Loucy (cell line): ENCODE results near the gene SGSM2.

Experiments used
- H2AFZ ChIP-seq: fragments of 200-600 bp; sonication (generic); 2 replicates; pipeline ENCODE4 v1.6.0; 2016; ENCODE audit warnings: antibody characterized with exemption, mild to moderate bottlenecking, low read length, moderate library complexity
- H3F3A ChIP-seq: fragments of 200-600 bp; 2 replicates; pipeline ENCODE4 v1.6.0; 2016; ENCODE audit warnings: antibody characterized with exemption, low read depth, mild to moderate bottlenecking
- H3K27me3 ChIP-seq: fragments of 200-600 bp; sonication (generic); 2 replicates; pipeline ENCODE4 v1.6.1; 2014; ENCODE audit warnings: low read length, mild to moderate bottlenecking; ENCODE audit not compliant: insufficient read depth, poor library complexity, severe bottlenecking
- H3K36me3 ChIP-seq: fragments of 200-600 bp; sonication (generic); 2 replicates; pipeline ENCODE4 v1.6.1; 2016; ENCODE audit warnings: low read length; ENCODE audit not compliant: insufficient read depth
- H3K4me1 ChIP-seq: fragments of 200-600 bp; sonication (generic); 2 replicates; pipeline ENCODE4 v1.5.1; 2014; ENCODE audit warnings: low read length, mild to moderate bottlenecking; ENCODE audit not compliant: insufficient read depth, poor library complexity, severe bottlenecking
- H3K4me2 ChIP-seq: fragments of 200-600 bp; sonication (generic); 2 replicates; pipeline ENCODE4 v1.6.0; 2014; ENCODE audit warnings: antibody characterized with exemption, low read length, low read depth, mild to moderate bottlenecking; ENCODE audit not compliant: poor library complexity, severe bottlenecking
- H3K4me3 ChIP-seq: fragments of 200-600 bp; sonication (generic); 2 replicates; pipeline ENCODE4 v1.5.1; 2014; ENCODE audit warnings: low read length, mild to moderate bottlenecking, mixed read lengths; ENCODE audit not compliant: poor library complexity, severe bottlenecking
- H3K79me2 ChIP-seq: fragments of 200-600 bp; sonication (generic); 2 replicates; pipeline ENCODE4 v1.6.1; 2014; ENCODE audit warnings: low read length; ENCODE audit not compliant: insufficient read depth
- H3K9ac ChIP-seq: fragments of 200-600 bp; sonication (generic); 2 replicates; pipeline ENCODE4 v1.6.0; 2014; ENCODE audit warnings: mild to moderate bottlenecking, low read depth, low read length, moderate library complexity; ENCODE audit not compliant: poor library complexity, severe bottlenecking
- H3K9me2 ChIP-seq: fragments of 200-600 bp; sonication (generic); replicated peaks from 2 replicates; pipeline ENCODE4 v1.6.1; 2016; ENCODE audit warnings: low read depth, low read length, mixed read lengths
- H3K9me3 ChIP-seq: fragments of 200-600 bp; sonication (generic); 2 replicates; pipeline ENCODE4 v1.6.1; 2014; ENCODE audit warnings: mild to moderate bottlenecking, antibody characterized with exemption, low read length, low read depth; ENCODE audit not compliant: insufficient read depth
- H4K20me1 ChIP-seq: fragments of 200-600 bp; sonication (generic); 2 replicates; pipeline ENCODE4 v1.6.0; 2014; ENCODE audit warnings: antibody characterized with exemption, low read length, mild to moderate bottlenecking; ENCODE audit not compliant: insufficient read depth, poor library complexity, severe bottlenecking
- EZH2phosphoT487 ChIP-seq: fragments of 200-600 bp; IDR thresholded peaks from 2 replicates; pipeline ENCODE4 v1.6.1; 2018; ENCODE audit warnings: antibody characterized with exemption, mild to moderate bottlenecking, moderate library complexity, borderline replicate concordance
- TF ChIP-seq, protein P1 (sequence below): fragments of 200-600 bp; sonication (generic); conservative IDR thresholded peaks from 2 replicates; pipeline ENCODE4 v1.5.1; 2014; ENCODE audit warnings: mild to moderate bottlenecking, antibody characterized with exemption, low read length

Gene SGSM2

DNA sequence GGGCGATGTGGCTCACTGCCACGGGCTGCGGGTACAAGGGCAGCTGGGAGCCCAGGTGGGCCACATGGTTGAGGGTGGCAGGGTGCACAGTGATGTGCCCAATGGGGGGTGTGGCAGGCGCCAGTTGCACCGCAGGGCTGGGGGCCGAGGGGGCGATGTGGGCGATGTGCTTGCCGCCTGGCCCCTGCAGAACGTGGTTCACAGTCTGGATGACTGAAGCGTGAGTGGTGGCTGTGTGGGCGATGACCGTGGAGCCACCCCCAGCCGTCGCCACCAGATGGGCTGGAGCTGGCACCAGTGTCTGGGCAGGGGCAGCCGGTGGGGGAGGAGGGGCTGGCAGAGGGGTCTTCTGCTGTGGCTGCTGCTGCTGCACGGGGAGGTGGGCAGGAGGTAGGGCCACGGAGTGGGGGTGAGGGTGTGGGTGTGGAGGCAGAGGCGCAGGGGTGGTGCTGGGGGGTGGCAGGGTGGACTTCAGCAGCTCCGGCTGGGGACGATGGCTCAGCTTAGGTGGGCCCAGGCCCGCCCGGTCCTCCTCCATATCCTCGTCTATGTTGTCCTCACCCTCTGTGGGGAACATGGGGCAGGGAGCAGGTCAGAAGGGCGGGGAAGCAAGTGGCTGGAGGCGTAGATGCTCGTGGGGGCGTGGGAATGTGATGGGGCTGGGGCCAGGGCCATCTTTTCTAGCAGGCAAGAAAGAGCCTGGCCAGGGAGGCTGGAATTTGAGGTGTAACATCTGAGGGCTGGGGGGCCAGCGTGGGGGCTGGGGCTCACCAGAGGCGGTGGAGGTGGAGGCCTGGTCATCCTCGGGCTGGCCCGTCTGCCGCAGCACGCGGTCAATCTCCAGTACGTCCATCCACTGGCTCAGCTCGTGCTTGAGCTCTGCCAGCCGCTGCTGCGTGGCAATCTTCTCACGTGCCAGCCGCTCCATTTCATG lies 50.1 kb downstream of the SGSM2 start:
- Histone ChIP-seq H3K4me2 (no peak overlapping the region), H3K36me3 (peaks cover 14% of the 10 kb centered on the region; the same call in 1 of the 2 replicates), H3K9ac (no peak overlapping the region), H3K27me3 (no peaks in the 10 kb centered on the region), H3K9me3 (no peaks in the 10 kb centered on the region), H3K9me2 (no peaks in the 10 kb centered on the region), H3K79me2 (peaks cover 20% of the 10 kb centered on the region; the same call in 1 of the 2 replicates), H3K4me3 (no peak overlapping the region), H4K20me1 (peaks cover 19% of the 10 kb centered on the region), H3K4me1 (peaks cover 12% of the 10 kb centered on the region), H2AFZ (no peak overlapping the region), H3F3A (no peaks in the 10 kb centered on the region)
- TF ChIP-seq, protein P1, sequence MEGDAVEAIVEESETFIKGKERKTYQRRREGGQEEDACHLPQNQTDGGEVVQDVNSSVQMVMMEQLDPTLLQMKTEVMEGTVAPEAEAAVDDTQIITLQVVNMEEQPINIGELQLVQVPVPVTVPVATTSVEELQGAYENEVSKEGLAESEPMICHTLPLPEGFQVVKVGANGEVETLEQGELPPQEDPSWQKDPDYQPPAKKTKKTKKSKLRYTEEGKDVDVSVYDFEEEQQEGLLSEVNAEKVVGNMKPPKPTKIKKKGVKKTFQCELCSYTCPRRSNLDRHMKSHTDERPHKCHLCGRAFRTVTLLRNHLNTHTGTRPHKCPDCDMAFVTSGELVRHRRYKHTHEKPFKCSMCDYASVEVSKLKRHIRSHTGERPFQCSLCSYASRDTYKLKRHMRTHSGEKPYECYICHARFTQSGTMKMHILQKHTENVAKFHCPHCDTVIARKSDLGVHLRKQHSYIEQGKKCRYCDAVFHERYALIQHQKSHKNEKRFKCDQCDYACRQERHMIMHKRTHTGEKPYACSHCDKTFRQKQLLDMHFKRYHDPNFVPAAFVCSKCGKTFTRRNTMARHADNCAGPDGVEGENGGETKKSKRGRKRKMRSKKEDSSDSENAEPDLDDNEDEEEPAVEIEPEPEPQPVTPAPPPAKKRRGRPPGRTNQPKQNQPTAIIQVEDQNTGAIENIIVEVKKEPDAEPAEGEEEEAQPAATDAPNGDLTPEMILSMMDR = no peak
- no peak for TF ChIP-seq EZH2phosphoT487

DNA sequence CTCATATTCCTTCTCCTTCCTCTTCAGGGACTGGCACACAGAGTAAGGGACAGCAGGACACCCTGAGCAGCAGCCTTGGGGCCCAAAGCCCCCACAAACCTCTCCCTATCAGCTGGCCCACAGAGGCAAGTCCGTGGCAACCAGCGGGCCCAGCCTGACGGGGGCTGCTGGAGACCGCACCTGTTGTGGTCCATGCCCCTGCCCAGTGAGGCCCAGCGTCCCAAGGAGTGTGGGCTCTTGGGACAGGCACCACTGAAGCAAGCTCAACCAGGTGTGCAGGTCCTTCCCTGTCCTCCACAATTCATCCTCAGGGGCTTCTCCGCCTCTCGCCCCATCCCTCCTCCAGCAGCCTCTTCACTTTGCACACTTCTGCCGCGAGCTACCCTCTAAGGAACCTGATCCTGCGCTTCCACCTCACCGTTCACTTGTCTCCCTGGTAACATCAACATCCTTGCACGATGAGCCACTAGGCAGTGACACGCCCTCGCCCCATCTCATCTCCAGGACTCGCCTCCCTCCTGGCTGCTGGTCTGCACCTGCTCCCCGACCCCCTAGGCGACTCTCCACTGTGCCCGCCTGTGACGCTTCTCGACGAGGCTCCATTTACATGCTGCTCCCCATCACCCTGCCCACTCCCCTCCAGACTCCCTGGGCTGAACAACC lies 50.9 kb downstream of the SGSM2 start:
- Histone ChIP-seq H3F3A (no peaks in the 10 kb centered on the region), H3K4me3 (no peak overlapping the region), H3K4me2 (no peak overlapping the region), H3K9me2 (no peaks in the 10 kb centered on the region), H3K9ac (no peak overlapping the region), H3K36me3 (peaks cover 14% of the 10 kb centered on the region; the same call in 1 of the 2 replicates), H3K9me3 (no peaks in the 10 kb centered on the region), H2AFZ (no peak overlapping the region), H4K20me1 (peaks cover 23% of the 10 kb centered on the region), H3K79me2 (peaks cover 20% of the 10 kb centered on the region; the same call in 1 of the 2 replicates), H3K4me1 (peaks cover 12% of the 10 kb centered on the region), H3K27me3 (no peaks in the 10 kb centered on the region)
- TF ChIP-seq EZH2phosphoT487 = no peak
- TF ChIP-seq, protein P1 = no peak

DNA sequence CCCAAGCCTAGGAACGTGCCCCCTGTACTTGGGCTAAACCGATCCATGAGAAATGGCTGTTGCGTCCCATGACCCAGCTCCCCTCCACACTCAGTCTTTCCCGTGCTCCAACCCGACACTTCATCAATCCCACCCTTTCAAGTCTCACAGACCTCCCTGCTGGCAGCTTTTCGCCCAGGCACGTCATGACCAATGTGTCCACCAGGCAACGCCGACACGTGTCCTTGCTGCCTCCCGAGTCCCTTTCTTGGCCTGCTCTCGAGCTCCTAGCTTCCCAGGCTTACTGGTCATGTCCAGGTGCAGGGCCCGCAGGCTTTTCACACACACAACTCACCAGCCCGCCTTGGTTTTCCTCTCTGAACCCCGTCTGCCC lies 51.4 kb downstream of the SGSM2 start:
- no peak for TF ChIP-seq EZH2phosphoT487
- TF ChIP-seq, protein P1 = no peak
- H4K20me1 ChIP-seq = peaks cover 26% of the 10 kb centered on the region
- H3K4me3 ChIP-seq = no peak overlapping the region
- peaks cover 14% of the 10 kb centered on the region; the same call in 1 of the 2 replicates for H3K36me3 ChIP-seq
- H3K9ac ChIP-seq = no peak overlapping the region
- no peak overlapping the region for H3K4me2 ChIP-seq
- H3K27me3 ChIP-seq = no peaks in the 10 kb centered on the region
- no peaks in the 10 kb centered on the region for H3K9me3 ChIP-seq
- H3K9me2 ChIP-seq = no peaks in the 10 kb centered on the region
- peaks cover 15% of the 10 kb centered on the region for H3K4me1 ChIP-seq
- no peaks in the 10 kb centered on the region for H3F3A ChIP-seq
- H2AFZ ChIP-seq = no peak overlapping the region
- H3K79me2 ChIP-seq = peaks cover 20% of the 10 kb centered on the region; the same call in 1 of the 2 replicates
